H1 (cell line): ENCODE measurements around the gene MANEAL. TPM values are rescaled to one million over a fixed set of nuclear protein-coding genes. Genes with fewer than 3 reads are reported as not detected.

ENCODE experiments used
- CTCF ChIA-PET: fragments of 300-600 bp; sonication (Branson Sonifier 250); formaldehyde crosslinking; loops from one replicate; lab custom pipeline; 2021; ENCODE audit not compliant: partially characterized antibody; lab: Charles Lee
- POLR2A ChIA-PET: fragments of 300-600 bp; sonication (Branson Sonifier 250); formaldehyde crosslinking; loops from one replicate; lab custom pipeline; 2021; ENCODE audit warnings: inconsistent platforms; ENCODE audit not compliant: partially characterized antibody; lab: Charles Lee
- DNase-seq, 2 experiments: peaks; one replicate each; pipeline versions ENCODE4 v3.0.0 to v3.0.0-alpha.2; 2010 to 2022; ENCODE audit warnings: low spot score in 2 of 2, low read depth in 1 of 2, mixed read lengths in 1 of 2
- FAIRE-seq: peaks from 2 replicates; lab custom pipeline; 2011; peaks lifted over from hg19 to GRCh38; lab: Jason Lieb, UNC
- H2AFZ ChIP-seq: 2 replicates; pipeline ENCODE4 v1.8.1; 2012; ENCODE audit warnings: low read length, inconsistent platforms
- H2AK5ac ChIP-seq: 2 replicates; pipeline ENCODE4 v1.6.1; 2013; ENCODE audit warnings: low read depth, low read length
- H2BK120ac ChIP-seq: replicated peaks from 2 replicates; pipeline ENCODE3; 2013; ENCODE audit warnings: low read depth, low read length, inconsistent platforms
- H2BK12ac ChIP-seq: 2 replicates; pipeline ENCODE4 v1.6.1; 2013; ENCODE audit warnings: low read depth, low read length
- H2BK15ac ChIP-seq: 2 replicates; pipeline ENCODE4 v1.6.1; 2013; ENCODE audit warnings: low read length
- H2BK20ac ChIP-seq: 2 replicates; pipeline ENCODE4 v1.6.1; 2013; ENCODE audit warnings: low read length
- H2BK5ac ChIP-seq: 2 replicates; pipeline ENCODE4 v1.6.1; 2013; ENCODE audit warnings: low read depth, low read length
- H3K14ac ChIP-seq: 2 replicates; pipeline ENCODE4 v1.6.1; 2013; ENCODE audit warnings: inconsistent platforms; ENCODE audit not compliant: insufficient read length
- H3K18ac ChIP-seq: 2 replicates; pipeline ENCODE4 v1.6.1; 2013; ENCODE audit warnings: low read length; ENCODE audit errors: extremely low read depth
- H3K23ac ChIP-seq: 2 replicates; pipeline ENCODE4 v1.6.1; 2013; ENCODE audit warnings: inconsistent platforms; ENCODE audit not compliant: insufficient read length
- H3K23me2 ChIP-seq: 2 replicates; pipeline ENCODE4 v1.6.1; 2013; ENCODE audit warnings: low read depth, low read length
- H3K27ac ChIP-seq: 2 replicates; pipeline ENCODE4 v1.6.1; 2011; ENCODE audit warnings: low read depth, low read length, inconsistent platforms
- H3K27me3 ChIP-seq, 4 experiments: replicated peaks in 1 of 4; 1 replicate in 1 of 4; 2 replicates in 3 of 4; pipeline versions ENCODE4 v1.6.1 to v1.8.1; 2011 to 2013; ENCODE audit warnings: low read length in 3 of 4, mild to moderate bottlenecking in 3 of 4, inconsistent platforms in 2 of 4, mixed read lengths in 2 of 4, moderate library complexity in 1 of 4; ENCODE audit not compliant: control insufficient read depth in 3 of 4, insufficient read depth in 3 of 4; ENCODE audit errors: extremely low read depth in 1 of 4
- H3K36me3 ChIP-seq, 4 experiments: 2 replicates each; pipeline versions ENCODE4 v1.6.1 to v1.8.1; 2011 to 2013; ENCODE audit warnings: mild to moderate bottlenecking in 4 of 4, low read length in 3 of 4, moderate library complexity in 2 of 4, control low read depth in 1 of 4, inconsistent platforms in 1 of 4; ENCODE audit not compliant: insufficient read depth in 4 of 4, control insufficient read depth in 2 of 4
- H3K4ac ChIP-seq: replicated peaks from 2 replicates; pipeline ENCODE3; 2013; ENCODE audit warnings: low read length, low read depth, mixed read lengths, inconsistent platforms; ENCODE audit not compliant: insufficient read length
- H3K4me1 ChIP-seq, 4 experiments: replicated peaks in 1 of 4; 1 replicate in 1 of 4; 2 replicates in 3 of 4; pipeline versions ENCODE4 v1.6.1 to v1.8.1; 2011 to 2013; ENCODE audit warnings: low read length in 3 of 4, inconsistent platforms in 2 of 4, mixed read lengths in 1 of 4; ENCODE audit not compliant: insufficient read depth in 4 of 4, control insufficient read depth in 3 of 4
- H3K4me2 ChIP-seq, 2 experiments: 2 replicates each; pipeline versions ENCODE4 v1.6.1 to v1.8.1; 2011 to 2013; ENCODE audit warnings: low read depth in 2 of 2, low read length in 2 of 2, control low read depth in 1 of 2, inconsistent platforms in 1 of 2, mild to moderate bottlenecking in 1 of 2; ENCODE audit not compliant: insufficient read depth in 1 of 2
- H3K4me3 ChIP-seq, 4 experiments: fragments of 200-600, 300-600 bp in 1 of 4; sonication (generic), shearing (Covaris generic), sonication (Bioruptor Twin) in 1 of 4; 2 replicates each; pipeline versions ENCODE4 v1.5.1 to v1.8.1; 2011 to 2016; ENCODE audit warnings: low read length in 4 of 4, low read depth in 3 of 4, control low read depth in 2 of 4, inconsistent platforms in 2 of 4, mild to moderate bottlenecking in 2 of 4, mixed read lengths in 1 of 4, moderate library complexity in 1 of 4; ENCODE audit not compliant: insufficient read depth in 2 of 4; ENCODE audit errors: extremely low read depth in 1 of 4
- H3K56ac ChIP-seq: replicated peaks from 2 replicates; pipeline ENCODE3; 2013; ENCODE audit warnings: low read depth, mild to moderate bottlenecking, mixed read lengths, low read length, inconsistent platforms; ENCODE audit not compliant: insufficient read length
- H3K79me1 ChIP-seq: 2 replicates; pipeline ENCODE4 v1.6.1; 2013; ENCODE audit warnings: low read depth, low read length, control low read depth
- H3K79me2 ChIP-seq, 2 experiments: 2 replicates each; pipeline versions ENCODE4 v1.6.1 to v1.8.1; 2012 to 2013; ENCODE audit warnings: low read length in 2 of 2, mild to moderate bottlenecking in 2 of 2, inconsistent platforms in 1 of 2; ENCODE audit not compliant: insufficient read depth in 2 of 2, control insufficient read depth in 1 of 2
- H3K9ac ChIP-seq, 4 experiments: replicated peaks in 1 of 4; 1 replicate in 1 of 4; 2 replicates in 3 of 4; pipeline versions ENCODE4 v1.6.1 to v1.8.1; 2011 to 2013; ENCODE audit warnings: low read depth in 3 of 4, low read length in 3 of 4, control low read depth in 2 of 4, mild to moderate bottlenecking in 2 of 4, moderate library complexity in 2 of 4, inconsistent platforms in 1 of 4; ENCODE audit errors: extremely low read depth in 1 of 4
- H3K9me3 ChIP-seq, 2 experiments: 2 replicates each; pipeline versions ENCODE4 v1.6.1 to v1.8.1; 2012 to 2013; ENCODE audit warnings: mild to moderate bottlenecking in 2 of 2, moderate library complexity in 2 of 2, control low read depth in 1 of 2, inconsistent platforms in 1 of 2, low read depth in 1 of 2, low read length in 1 of 2, mixed read lengths in 1 of 2; ENCODE audit not compliant: insufficient read depth in 2 of 2
- H4K20me1 ChIP-seq, 2 experiments: replicated peaks in 1 of 2; 2 replicates each; pipeline versions ENCODE3 to v1.8.1; 2011 to 2013; ENCODE audit warnings: inconsistent platforms in 2 of 2, low read length in 2 of 2, mild to moderate bottlenecking in 1 of 2; ENCODE audit not compliant: insufficient read depth in 2 of 2, control insufficient read depth in 1 of 2
- H4K5ac ChIP-seq: 2 replicates; pipeline ENCODE4 v1.6.1; 2013; ENCODE audit warnings: low read length, low read depth, mixed read lengths, inconsistent platforms; ENCODE audit not compliant: insufficient read length
- H4K8ac ChIP-seq: 2 replicates; pipeline ENCODE4 v1.8.0; 2013; ENCODE audit warnings: mild to moderate bottlenecking, moderate library complexity, low read length, inconsistent platforms; ENCODE audit not compliant: insufficient read depth; ENCODE audit errors: extremely low read depth
- H4K91ac ChIP-seq: replicated peaks from 2 replicates; pipeline ENCODE3; 2013; ENCODE audit warnings: low read length, mixed read lengths, inconsistent platforms; ENCODE audit not compliant: insufficient read length
- ATF3 ChIP-seq: IDR thresholded peaks from 2 replicates; pipeline ENCODE4 v1.6.1; 2011; ENCODE audit warnings: low read depth, mild to moderate bottlenecking, low read length; ENCODE audit not compliant: insufficient read depth
- CBX8 ChIP-seq: fragments of 300-800, 300-1000 bp; sonication (generic); IDR thresholded peaks from 2 replicates; pipeline ENCODE4 v1.7.1; 2016; ENCODE audit warnings: low read depth, low read length, borderline replicate concordance
- CTCF ChIP-seq, 3 experiments: IDR thresholded peaks; 1 replicate in 2 of 3; 2 replicates in 1 of 3; pipeline versions ENCODE4 v1.5.1 to v1.6.1; 2011; ENCODE audit warnings: low read length in 3 of 3, mild to moderate bottlenecking in 3 of 3, inconsistent platforms in 2 of 3, low read depth in 1 of 3, moderate library complexity in 1 of 3; ENCODE audit not compliant: insufficient read depth in 1 of 3; ENCODE audit errors: control extremely low read depth in 1 of 3
- SIN3A ChIP-seq, 2 experiments: IDR thresholded peaks in 1 of 2; conservative IDR thresholded peaks in 1 of 2; 2 replicates each; pipeline ENCODE4 v1.6.1; 2011 to 2012; ENCODE audit warnings: low read length in 2 of 2, improper control_type of control experiment in 1 of 2, low read depth in 1 of 2, mild to moderate bottlenecking in 1 of 2
- TEAD4 ChIP-seq: IDR thresholded peaks from 2 replicates; pipeline ENCODE4 v1.6.1; 2012; ENCODE audit warnings: low read depth, low read length, inconsistent platforms, mixed read lengths
- WGBS, 2 experiments: shearing (Covaris generic) in 1 of 2; methylation state at CpG; one replicate each; pipeline versions ENCODE4 v1.1.6 to v1.1.7; 2013 to 2015; ENCODE audit warnings: low lambda C conversion rate in 2 of 2, mixed read lengths in 2 of 2, inconsistent platforms in 1 of 2, low coverage in 1 of 2, missing lambda C conversion rate in 1 of 2; ENCODE audit not compliant: insufficient replicate concordance in 2 of 2, insufficient coverage in 1 of 2, insufficient read length in 1 of 2; ENCODE audit errors: extremely low coverage in 1 of 2, missing lambda C conversion rate in 1 of 2; 5-methylcytosine and 5-hydroxymethylcytosine counted together
- polyA plus RNA-seq, 7 experiments: library from polyadenylated mRNA; depleted of rRNA in 3 of 7; stranded (reverse) in 5 of 7; unstranded in 2 of 7; fragments of >200 nt in 5 of 7; fragments of 200-250 nt in 2 of 7; gene quantifications; 1 replicate in 5 of 7; 2 replicates in 1 of 7; 4 replicates in 1 of 7; pipeline versions ENCODE4 v1.2.1 to v1.2.3, GENCODE V29; 2011 to 2013; ENCODE audit warnings: missing spikeins in 2 of 7, mixed read lengths in 2 of 7
- total RNA-seq: library from RNA; stranded (reverse); fragmentation: NEBNext Ultra II Directional; extraction: Animal tissue kit (Norgen Biotek cat#: 25700); gene quantifications from 2 replicates; pipeline ENCODE4 v1.2.1, GENCODE V29; 2021
- TF ChIP-seq, protein P1 (sequence below): IDR thresholded peaks from 2 replicates; pipeline ENCODE4 v1.6.1; 2012; ENCODE audit warnings: inconsistent platforms

MANEAL gene
- total and polyA plus RNA-seq, 2 of the 8 experiments (the other 6 are each of a cell fraction or from before 2014, with no cell fraction given): 4.8 to 7.2 TPM

- Histone ChIP-seq H3K4me1 (peaks cover 0 to 7% (median 5%) of the 10 kb centered on the region in 4 experiments; a peak in 6 of 7 replicates), H3K79me1 (no peaks in the 10 kb centered on the region), H3K9me3 (no peaks in the 10 kb centered on the region), H2BK120ac (no peak overlapping the region), H4K20me1 (peaks cover 0 to 9% of the 10 kb centered on the region in 2 experiments), H3K79me2 (no peaks in the 10 kb centered on the region), H4K8ac (no peak overlapping the region), H4K91ac (no peak overlapping the region), H4K5ac (no peak overlapping the region), H3K23ac (no peak overlapping the region), H2BK12ac (no peak overlapping the region), H3K27me3 (peaks cover 10 to 36% (median 31%) of the 10 kb centered on the region in 4 experiments), H3K4me2 (peak overlapping the region; percentile 79 to 80), H3K27ac (no peak overlapping the region), H2BK5ac (no peak overlapping the region), H2AK5ac (no peak overlapping the region), H3K14ac (no peak overlapping the region), H3K23me2 (peaks cover 8% of the 10 kb centered on the region), H3K56ac (no peak overlapping the region), H3K18ac (no peak overlapping the region; the same call in 1 of the 2 replicates), H3K9ac (peak overlapping the region in 1 of 4 experiments; percentile 2; a peak in 1 of 7 replicates), H3K4me3 (peak overlapping the region in 2 of 4 experiments; percentile 72 to 79; a peak in 3 of 8 replicates), H3K36me3 (peaks cover 0 to 5% (median 0%) of the 10 kb centered on the region in 4 experiments; a peak in 4 of 8 replicates), H2BK15ac (no peak overlapping the region), H2BK20ac (no peak overlapping the region), H2AFZ (no peak overlapping the region), H3K4ac (no peak overlapping the region)
- CTCF ChIA-PET: no interaction called here
- FAIRE-seq (peak; percentile 66), DNase-seq (peak; percentile 61 to 92)
- POLR2A ChIA-PET: interaction anchor here (0.5 to 1.9 kb wide), 6 partner anchors 10 to 111 kb away, joined by 3 to 24 read pairs (median 4); partner anchors contain the start of genes C1orf122, EPHA10, MTF1 and YRDC
- 26% methylated on average over 22 of the region's 22 CpGs; no CpG with 5 or more reads in 1 of the 2 experiments for WGBS, 2 experiments
- TF ChIP-seq, protein P1, sequence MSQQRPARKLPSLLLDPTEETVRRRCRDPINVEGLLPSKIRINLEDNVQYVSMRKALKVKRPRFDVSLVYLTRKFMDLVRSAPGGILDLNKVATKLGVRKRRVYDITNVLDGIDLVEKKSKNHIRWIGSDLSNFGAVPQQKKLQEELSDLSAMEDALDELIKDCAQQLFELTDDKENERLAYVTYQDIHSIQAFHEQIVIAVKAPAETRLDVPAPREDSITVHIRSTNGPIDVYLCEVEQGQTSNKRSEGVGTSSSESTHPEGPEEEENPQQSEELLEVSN: peak; percentile 60
- TF ChIP-seq SIN3A (conservative IDR thresholded peaks at IDR 0.05 in 1 of 2, IDR thresholded peaks at IDR 0.05 in 1 of 2; ENCODE audit: low read depth in 1 of 2, low read length in 2 of 2): peak; percentile 98 to 99
- no peak for TF ChIP-seq CBX8
- no peak for TF ChIP-seq CTCF (IDR thresholded peaks at IDR 0.05; ENCODE audit: control extremely low read depth in 1 of 3, insufficient read depth in 1 of 3, low read depth in 1 of 3, low read length in 3 of 3)
- TF ChIP-seq TEAD4: no peak
- TF ChIP-seq ATF3: no peak
Measured at GRCh38 chr1:37795340-37796125, 1.9 kb downstream of the MANEAL start.
